ENCODE results near the gene SLC34A1.

GRCh38 chr5:177432839-177433657 lies 48.8 kb downstream of the SLC34A1 start:
- TF ChIP-seq, protein P1, sequence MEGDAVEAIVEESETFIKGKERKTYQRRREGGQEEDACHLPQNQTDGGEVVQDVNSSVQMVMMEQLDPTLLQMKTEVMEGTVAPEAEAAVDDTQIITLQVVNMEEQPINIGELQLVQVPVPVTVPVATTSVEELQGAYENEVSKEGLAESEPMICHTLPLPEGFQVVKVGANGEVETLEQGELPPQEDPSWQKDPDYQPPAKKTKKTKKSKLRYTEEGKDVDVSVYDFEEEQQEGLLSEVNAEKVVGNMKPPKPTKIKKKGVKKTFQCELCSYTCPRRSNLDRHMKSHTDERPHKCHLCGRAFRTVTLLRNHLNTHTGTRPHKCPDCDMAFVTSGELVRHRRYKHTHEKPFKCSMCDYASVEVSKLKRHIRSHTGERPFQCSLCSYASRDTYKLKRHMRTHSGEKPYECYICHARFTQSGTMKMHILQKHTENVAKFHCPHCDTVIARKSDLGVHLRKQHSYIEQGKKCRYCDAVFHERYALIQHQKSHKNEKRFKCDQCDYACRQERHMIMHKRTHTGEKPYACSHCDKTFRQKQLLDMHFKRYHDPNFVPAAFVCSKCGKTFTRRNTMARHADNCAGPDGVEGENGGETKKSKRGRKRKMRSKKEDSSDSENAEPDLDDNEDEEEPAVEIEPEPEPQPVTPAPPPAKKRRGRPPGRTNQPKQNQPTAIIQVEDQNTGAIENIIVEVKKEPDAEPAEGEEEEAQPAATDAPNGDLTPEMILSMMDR (IDR thresholded peaks at IDR 0.05; ENCODE audit: low read length) = no peak
- no peak for TF ChIP-seq EZH2 (IDR thresholded peaks at IDR 0.05; ENCODE audit: borderline replicate concordance, low read length)

All from OCI-LY1 (cell line).